Activated CD4-positive, alpha-beta T cell treated with anti-CD3 and anti-CD28 coated beads, Interleukin-10, Interleukin-2, amounts not matched to agents 100 ng/mL and 50 ng/mL, durations not matched to agents 16 hours and 8 hours (primary cell): ENCODE results near the gene TMSB4X.

Source experiments
- DNase-seq: peaks from one replicate; pipeline ENCODE4 v3.0.0-alpha.2; 2020

Gene TMSB4X

DNA sequence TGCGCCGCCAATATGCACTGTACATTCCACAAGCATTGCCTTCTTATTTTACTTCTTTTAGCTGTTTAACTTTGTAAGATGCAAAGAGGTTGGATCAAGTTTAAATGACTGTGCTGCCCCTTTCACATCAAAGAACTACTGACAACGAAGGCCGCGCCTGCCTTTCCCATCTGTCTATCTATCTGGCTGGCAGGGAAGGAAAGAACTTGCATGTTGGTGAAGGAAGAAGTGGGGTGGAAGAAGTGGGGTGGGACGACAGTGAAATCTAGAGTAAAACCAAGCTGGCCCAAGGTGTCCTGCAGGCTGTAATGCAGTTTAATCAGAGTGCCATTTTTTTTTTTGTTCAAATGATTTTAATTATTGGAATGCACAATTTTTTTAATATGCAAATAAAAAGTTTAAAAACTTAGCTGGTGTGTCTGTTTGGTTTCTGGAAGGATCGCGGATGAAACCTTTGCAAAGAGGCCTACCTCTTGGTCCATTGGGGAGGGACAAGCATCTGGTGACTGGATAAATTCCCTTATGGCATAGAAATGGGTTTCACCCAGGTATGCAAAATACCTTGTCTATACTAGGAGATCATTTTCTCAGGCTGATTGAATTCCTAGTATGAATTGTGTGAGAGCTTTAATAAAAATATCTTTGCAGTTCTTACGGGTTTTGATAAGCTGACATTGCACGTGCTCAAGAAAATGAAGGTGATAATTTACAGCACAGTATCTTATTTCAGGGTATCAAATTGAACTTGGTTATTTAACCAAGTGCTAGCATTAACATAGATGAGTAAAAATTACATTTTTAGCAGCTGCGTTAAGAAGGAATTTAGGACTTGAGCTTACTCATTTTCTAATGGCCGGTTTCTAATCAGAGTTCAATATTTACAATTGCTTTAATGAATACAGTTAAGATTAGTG, 2.2 kb downstream of the TMSB4X start:
- DNase-seq = peak; percentile 53

DNA sequence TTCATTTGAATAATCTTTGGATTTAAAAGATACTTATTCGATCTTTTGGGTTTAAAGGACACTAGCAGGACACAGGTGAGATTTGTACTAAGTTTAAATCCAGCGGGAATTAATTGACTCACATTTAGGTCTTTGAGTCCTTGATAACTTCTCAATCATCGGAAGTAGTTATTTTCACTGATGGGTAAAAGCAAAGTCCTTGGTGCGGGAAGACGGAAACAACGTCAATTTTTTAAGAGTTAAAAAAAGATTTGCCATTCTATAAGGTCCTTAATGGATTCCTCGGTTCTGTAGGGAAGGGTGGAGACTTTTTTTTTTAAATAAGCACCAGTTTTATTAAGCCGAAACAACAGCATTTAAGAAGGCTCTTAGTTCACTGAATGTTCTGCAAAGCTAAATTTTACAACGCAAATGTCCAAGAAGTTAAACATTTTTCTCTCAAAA, 2.9 kb downstream of the TMSB4X start:
- DNase-seq = peak; percentile 61

DNA sequence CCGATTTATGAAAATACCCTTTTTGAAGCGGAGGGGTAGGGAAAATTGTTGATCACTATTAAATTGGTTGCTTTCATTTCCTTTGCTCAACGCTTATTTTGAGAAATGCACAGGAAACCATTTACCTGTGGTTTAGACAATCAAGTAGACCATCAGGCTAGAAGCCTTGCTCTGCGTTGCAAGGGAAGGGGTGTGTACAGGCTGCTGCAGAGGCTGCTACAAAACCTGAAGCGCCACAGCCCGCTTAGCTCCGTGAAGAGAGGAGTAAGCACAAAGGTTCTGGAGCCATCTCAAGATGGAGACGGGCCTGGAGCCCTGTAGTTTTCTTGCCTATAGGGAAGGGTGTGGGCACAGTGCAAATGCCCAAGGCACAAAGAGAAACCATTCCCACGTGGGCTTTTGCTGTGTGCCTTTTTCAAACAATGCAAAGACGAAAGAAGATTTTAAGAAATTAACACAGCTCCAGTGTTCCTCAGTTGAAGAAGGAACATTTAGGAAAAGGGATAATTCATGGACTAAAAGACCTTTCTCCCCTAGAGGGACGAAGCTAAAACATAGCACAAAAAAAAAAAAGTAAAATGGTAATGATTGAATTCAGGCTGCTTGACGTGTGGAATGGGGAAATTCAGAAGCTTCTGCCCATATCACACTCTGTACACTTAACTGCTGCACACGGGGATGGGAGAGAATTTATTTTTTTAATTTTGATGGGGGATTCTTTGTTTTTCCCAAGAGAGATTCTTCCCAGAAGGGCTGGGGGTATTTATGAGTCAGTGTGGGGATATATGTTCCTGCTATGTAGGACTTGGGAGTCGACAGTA, 3.5 kb downstream of the TMSB4X start:
- DNase-seq = peak; percentile 90

DNA sequence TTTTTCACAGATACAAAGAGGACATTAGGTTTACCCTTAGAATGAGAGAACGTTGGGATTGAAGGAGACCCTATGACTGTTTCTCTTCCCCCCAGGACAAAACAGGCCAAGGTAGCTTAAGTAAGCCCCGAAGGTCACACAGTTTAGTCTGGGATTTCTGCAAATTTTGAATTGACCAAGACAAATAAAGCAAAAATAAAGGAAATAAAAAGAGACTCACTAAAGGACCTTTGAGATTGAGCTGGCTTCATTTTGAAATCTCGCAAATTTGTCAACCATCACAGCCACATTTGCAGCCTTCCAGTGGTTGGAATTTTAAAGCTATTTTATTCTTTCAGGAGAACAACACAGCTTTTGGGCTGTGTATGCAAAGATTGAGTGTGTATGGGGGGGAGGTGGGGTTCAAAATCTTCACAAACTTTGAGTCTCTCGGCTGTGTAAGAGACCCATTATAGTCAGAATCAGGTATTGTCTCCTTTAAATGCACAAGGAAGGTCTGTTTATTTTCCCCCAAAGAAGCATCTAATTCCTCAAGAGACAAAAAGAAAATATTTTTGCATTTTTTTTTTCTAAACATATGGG, 4.2 kb downstream of the TMSB4X start:
- DNase-seq = no peak

DNA sequence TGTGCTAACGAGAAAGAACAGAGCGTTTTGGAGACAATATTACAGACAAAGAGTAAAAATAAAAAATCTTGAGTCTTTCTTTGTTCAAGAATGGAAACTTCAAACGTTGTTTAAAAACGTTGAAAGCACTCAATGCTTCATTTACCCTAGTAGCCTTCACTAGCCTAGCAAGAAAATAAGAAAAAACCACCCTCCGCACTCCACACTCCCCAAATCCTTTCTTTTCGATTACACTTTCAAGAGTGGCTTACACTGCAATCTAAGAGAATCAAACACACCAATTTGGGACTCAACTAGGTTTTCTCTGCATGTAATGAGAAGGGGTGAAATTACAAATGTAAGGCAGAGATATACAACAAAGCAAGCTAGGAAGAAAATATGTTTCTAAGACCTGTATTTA, 4.7 kb downstream of the TMSB4X start:
- no peak for DNase-seq

DNA sequence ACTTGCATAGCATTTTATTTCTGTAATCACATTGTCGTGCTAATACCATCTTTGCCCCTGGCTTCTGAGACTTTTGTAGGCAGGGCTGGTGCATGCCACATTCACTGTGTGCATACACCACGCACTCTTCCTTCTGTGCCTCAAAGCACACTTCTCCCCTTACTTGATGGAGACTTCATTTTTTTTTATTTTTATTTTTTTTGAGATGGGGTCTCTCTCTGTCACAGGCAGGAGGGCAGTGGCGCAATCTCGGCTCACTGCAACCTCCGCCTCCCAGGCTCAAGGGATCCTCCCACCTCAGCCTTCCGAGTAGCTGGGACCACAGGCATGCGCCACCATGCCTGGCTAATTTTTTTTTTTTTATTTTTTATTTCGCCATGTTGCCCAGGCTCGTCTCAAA, 5.1 kb downstream of the TMSB4X start:
- peak; percentile 58 for DNase-seq

DNA sequence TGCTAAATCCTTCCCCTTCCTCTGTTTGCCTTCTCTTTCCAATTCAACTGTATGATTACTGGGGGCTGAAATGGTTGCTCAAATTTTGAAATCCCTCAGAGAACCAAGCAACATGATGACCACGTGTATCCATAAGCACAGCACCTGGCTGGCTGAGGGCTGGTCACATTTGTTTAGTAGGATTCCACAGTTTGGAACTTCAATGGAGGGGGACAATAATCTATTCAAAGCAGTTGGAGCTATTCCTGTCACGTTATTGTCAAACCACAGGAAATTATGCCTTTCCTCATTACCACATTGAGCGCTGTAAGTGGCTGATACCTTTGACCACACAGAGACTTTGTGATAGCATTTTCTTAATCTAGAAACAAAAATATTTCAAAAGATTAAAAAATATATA, 7.0 kb downstream of the TMSB4X start:
- no peak for DNase-seq

DNA sequence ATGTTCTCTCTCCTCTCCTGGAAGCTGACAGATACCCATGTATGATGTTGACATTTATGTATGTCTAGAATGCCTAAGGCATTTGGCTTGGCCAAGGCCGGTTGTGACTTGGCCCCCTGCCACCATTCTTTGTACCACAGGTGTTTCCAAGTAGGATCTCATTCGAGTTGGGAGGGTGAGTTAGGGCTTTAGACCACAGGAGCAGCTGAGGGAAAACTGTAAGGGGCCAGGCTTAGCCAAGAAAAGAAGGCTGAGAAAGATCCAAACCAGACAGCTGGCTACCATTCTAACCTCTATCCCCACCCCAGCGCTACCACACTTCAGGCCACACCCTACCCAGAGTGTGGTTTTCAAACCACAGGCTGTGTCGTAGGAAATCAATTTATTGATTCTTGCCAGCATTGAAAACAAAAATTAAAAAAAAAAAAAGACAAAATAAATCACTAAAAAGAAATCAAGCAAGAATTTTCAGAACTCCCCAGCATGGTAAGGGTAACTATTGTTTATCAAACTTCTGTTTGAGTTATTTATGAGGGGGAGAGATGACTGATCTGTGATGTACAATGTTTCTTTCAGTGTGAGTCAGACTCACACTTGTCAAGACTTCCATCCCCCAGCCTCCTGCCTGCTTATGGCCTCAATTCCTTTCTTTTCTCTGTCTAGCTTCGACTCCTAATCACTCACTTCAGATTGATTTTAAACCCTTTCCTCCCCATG, 9.9 kb downstream of the TMSB4X start:
- peak; percentile 83 for DNase-seq

DNA sequence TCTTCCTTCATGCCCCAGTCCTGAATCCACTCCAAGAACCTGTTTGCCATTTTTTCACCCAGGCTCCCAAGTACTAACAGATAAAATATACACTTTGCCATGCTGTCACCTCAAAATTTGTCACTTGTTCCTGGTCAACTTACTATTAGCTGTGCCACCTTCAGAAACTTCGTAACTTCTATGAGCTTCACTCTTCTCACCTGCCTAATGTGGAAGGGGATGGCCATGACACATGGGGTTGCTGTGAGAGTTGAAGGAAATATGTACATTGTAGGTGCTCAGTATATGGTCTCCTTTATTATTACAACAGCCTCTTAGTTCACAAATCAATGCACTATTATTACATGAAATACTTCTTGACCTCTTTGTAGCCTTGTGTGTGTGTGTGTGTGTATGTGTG, 10.4 kb downstream of the TMSB4X start:
- no peak for DNase-seq

DNA sequence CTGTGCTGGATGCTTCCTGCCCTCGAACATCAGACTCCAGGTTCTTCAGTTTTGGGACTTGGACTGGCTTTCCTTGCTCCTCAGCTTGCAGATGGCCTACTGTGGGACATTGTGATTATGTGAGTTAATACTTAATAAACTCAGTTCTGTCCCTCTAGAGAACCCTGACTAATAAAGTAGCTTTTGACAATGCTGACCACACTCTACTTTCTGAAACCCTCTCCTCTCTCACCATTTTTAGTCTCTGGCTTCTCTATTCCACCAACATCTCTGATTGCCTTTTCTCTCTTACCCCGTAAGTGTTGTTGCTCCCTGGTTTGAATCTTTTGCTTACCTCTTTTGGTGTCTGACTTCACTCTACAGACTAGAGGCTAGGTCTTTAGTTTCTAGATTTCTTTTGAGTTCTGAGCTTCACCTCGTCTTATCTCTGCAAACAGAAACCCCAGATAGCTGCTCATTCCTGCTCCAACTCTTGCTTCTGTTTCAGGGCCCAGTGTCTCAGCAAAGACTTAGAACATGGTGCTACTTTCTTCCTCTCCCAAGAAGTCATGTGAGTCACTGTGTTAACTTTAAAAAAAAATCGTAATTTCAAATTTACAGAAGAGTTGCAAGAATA, 11.4 kb downstream of the TMSB4X start:
- no peak for DNase-seq

DNA sequence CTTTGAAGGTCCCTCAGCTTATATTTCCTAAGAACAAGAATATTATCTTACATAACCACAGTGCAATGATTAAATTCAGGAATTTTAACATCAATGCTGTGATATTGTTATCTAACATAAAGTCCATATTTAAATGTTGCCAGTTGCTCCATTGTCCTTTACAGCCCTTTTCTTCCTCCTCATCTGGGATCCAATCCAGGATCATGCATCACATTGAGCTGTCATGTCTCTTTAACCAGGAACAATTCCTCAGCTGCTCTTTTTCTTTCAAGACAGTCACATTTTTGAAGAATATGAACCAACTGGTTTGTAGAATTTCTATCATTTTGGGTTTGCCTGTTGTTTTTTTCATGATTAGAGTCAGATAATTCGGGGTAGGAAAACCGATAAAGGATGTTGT, 12.0 kb downstream of the TMSB4X start:
- no peak for DNase-seq

DNA sequence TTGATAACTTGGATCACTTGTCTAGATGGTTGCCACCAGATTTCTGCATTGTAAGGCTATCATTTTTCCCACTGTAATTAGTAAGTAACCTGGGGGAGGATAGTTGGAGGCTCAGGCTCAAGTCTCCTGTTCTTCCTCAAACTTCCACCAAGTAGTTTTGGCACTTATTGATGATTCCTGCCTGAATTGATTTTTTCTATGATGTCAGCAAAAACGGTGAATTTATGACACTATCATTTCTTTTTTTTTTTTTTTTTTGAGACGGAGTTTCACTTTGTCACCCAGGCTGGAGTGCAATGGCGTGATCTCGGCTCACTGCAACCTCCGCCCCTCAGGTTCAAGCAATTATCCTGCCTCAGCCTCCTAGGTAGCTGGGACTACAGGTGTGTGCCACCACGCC, 12.4 kb downstream of the TMSB4X start:
- no peak for DNase-seq

DNA sequence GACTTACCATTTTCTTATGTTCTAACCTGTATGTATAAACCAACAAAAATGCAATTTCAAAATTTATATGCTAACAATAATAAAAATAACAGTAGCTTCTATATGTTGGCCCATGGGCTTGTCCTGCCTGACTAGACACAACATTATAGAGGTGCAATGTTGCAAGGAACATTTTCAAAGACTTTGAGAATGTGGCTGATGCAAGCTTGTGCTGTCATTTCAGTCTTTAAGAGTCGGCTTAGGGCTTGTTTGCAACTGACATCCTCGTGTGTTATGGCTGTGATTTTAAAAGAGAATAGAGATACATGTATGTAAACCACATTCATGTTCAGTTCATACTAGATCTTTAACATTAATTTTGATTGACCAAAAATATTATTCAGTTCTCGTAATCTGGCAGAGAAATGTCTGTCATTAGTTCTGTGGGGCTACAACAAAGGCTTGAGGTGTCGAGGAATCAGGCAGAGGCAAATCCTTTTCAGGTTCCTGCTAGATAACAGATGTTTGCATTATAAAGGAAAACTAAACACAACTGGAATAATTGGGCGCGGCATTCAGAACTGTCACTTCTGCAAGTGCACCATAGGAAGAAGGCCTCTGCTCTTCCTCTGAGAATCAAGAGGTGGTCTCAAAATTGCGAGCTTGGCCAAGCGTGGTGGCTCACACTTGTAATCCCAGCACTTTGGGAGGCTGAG, 13.1 kb downstream of the TMSB4X start:
- DNase-seq = no peak

DNA sequence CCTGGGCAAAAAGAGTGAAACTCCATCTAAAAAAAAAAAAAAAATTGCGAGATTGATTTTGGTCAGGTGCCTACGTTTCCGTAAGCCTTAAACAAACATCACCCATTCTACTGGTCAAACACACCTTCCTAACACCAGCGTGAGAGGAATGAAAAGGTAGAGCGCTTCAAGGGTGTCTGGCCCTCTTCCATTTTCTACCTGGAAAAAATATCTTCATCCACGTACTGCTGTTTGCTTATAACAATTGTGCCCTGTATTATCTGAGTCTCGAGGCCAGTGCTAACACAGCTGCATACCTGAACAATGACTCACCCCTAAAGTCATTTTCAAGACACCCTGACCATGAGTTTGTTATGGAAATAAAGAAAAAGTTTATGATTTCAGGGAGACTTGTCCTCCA, 13.9 kb downstream of the TMSB4X start:
- no peak for DNase-seq

DNA sequence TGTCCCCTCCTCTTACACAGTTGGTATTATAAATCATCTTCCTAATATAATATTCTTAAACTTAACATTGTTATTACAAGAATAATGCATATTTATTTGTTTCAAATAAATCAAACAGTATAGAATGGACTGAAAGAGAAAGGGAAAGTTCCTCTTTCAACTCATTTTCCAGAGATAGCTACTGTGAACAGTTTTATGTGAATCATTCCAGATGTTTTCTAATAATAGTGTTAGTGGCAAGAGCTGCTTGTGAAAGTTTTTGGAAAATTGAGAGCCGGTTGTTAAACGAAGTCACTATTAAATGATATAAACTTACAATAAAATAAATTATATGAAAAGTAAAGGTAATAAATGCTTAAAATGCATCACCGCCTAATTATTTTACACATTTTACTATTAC, 14.6 kb downstream of the TMSB4X start:
- no peak for DNase-seq

DNA sequence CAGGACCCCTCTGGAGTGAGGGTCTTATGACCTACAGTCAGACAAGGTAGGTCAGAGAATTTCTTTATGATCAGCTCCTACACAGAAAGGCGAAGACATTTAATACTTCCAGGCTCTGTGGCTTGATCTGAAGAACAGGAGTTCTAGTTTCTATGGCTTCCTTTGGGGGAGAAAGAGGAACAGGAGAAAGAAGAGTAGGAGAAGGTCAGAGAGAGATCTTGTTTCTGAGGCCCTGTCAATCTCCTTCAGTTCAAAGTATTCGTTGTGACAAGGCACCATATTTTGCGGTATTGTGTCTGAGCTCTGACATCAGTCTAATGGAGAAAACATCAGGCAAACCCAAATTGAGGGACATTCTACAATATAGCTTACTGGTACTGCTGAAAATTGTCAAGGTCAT, 16.7 kb downstream of the TMSB4X start:
- DNase-seq = no peak

DNA sequence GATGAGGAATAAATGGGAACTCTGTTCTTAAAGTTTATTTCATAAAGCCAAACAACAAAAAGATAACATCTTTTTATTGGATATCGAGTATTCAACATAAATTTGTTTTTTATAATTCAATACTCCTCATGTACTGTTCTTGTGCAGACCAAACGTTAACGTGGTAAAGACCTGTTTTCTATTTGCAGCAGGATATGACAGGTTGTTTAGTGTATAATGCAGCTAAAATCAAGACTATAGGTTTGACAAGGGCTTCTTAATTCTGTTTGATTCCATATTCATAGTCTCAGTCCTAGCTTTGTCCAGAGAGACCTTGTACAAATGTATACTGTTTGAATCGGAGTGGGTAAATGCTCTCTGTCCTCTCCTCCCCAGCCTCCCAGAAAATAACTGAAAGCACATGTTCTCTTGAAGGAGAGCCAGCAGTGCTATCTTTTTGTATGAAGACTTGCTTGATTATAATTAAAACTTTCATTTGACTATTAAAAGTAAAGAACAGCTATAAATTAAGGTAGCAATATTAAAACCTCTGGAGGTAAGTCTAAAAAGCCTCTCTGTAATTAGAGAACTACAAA, 17.7 kb downstream of the TMSB4X start:
- no peak for DNase-seq

DNA sequence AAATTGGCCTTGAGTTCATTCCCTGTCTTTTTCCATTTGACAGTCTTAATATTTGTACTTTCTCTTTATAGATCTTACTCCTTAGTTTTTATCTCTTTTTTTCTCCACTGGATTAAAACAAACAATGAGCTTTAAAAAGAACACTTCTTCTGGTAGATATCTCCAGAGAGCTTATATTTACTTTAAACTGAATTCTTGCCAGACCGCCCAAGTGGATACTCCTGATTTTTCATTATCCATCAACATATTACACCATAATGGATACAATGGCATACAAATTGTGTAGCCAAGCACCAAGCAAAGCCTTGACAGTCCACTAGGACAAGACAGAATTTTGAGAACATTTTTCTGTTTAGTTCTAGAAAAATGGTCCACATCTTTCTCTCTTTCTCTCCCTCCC, 18.9 kb downstream of the TMSB4X start:
- DNase-seq = no peak

DNA sequence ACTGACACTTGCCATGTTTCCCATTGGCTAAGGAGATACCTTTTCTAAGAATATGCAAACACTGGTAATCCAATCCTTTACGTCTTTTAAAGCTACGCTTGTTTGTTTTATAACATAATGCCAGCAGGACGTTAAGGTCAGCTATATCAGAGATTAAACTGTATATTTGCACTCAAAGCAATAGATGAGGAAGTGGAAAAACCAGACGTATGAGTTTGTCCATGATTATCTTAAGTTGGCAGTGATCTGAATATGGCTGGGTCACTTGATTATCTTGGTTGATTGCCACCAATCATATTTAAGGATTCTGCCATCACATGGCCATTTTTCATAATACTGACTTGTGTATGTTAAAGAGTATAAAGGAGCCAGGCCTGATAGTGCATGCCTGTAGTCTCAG, 19.4 kb downstream of the TMSB4X start:
- DNase-seq = no peak

DNA sequence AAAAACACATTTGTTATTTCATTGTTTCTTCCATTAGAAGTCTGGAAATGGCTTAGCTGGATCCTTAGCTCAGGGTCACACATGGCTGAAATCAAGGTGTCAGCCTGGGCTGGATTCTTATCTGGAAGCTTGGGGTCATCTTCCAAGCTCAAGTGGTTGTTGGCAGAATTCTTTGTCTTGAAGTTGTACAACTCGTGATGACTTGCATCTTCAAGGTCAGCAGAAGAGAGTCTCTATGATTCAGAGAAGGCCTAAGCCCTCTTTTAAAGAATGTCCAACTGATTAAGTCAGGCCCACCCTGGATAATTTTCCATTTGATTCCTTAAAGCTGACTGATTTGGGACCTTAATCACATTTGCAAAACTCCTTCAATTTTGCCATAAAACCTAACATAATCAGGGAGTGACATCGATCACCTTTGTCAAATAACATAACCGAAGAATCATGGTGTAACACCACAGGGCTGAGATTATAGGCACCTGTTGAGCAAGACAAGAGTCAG, 22.1 kb downstream of the TMSB4X start:
- no peak for DNase-seq
